GM18526 (cell line): ENCODE results near the gene MS4A18.

Experiments used
- POLR2A ChIP-seq: IDR thresholded peaks from 3 replicates; pipeline ENCODE4 v1.6.1; 2011; ENCODE audit not compliant: insufficient read length; ENCODE audit errors: extremely low read depth

MS4A18 gene

DNA sequence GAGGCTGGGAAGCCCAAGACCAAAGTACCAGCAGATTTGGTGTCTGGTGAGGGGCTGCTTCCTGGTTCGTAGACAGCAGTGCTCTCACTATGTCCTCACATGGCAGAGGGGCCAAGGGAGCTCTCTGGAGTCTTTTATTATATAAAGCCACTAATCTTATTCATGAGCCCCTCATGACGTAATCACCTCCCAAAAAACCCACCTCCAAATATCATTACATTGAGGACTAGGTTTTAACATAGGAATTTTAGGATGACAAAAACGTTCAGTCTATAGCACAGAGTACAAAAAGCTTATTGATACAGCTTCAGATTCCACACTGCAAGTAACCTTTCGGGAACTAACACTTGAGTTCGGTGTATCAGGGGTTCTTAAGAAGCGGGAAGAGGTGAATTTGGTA lies 4.1 kb upstream of the MS4A18 start:
- no peak for TF ChIP-seq POLR2A

DNA sequence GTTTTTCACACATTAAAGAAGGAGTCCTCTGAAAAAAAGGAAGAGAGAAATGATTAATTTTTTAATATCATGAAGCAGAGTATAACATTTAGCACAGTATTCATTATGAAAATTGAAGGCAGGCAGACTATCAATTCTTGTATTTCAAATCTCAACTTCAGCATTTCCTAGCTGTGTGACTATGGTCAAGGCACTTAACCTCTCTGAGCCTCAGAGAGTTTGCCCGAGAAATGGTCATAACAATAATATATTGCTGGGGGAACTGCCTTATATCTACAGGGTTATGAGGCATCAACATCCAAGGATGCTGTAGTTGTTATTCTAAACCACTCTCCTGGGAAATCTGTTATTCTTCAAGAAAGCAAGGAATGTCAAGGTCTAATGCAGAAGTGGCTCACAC lies 1.1 kb downstream of the MS4A18 start:
- no peak for TF ChIP-seq POLR2A

DNA sequence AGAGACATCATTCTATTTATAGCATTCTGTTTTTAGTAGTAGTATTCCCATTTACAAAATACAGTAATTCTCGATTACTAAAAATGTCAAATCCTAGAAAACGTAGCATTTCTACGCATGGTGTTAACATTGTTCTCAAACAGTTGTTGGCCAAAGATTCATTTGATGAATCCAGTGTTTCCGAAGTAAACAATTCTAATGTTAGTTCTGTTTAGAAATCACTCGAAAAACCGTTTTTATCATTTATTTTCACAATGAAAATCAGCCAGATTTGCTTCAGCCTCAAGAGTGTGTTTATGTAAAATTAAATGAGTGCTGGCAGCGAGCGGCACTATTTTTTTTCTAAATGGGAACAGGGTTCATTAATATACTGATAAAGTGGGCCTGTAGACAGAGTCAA lies 7.1 kb downstream of the MS4A18 start:
- no peak for TF ChIP-seq POLR2A

DNA sequence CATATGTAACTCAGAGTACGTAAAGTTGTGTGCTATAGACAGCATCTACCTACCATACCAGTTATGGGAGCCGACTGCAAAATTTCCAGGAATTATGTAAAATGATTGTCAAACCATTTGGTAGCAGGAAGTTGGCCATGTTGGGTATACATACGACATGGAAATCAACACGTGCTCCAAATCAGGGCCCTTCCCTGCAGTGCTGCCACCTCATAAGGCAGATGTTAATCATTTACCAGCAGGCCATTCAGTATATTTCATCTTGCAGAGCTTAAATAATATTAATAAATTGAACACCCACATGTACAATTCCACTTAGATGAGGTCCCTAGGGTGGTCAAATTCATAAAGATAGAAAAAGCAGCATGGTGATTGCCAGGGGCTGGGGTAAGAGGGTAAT lies 9.8 kb downstream of the MS4A18 start:
- TF ChIP-seq POLR2A, result no peak

DNA sequence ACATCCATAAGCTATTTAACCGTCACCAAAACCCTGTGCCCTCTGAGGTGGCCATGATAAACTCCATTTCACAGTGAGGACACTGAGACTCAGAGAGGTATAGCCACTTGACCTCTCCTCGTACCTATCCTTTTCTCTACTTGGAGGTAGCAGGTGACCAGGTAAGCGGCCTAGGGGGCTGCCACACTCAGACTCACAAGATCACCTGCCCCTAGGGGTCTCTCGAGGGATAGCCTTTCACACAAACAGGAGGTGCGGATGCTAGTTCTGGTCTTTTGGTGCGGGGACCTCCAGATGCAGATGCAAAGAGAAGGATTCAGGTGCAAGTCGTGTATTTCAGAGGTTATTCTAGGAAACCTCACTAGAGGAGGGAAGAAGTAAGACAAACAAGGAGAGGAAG lies 14.6 kb downstream of the MS4A18 start:
- no peak for TF ChIP-seq POLR2A

DNA sequence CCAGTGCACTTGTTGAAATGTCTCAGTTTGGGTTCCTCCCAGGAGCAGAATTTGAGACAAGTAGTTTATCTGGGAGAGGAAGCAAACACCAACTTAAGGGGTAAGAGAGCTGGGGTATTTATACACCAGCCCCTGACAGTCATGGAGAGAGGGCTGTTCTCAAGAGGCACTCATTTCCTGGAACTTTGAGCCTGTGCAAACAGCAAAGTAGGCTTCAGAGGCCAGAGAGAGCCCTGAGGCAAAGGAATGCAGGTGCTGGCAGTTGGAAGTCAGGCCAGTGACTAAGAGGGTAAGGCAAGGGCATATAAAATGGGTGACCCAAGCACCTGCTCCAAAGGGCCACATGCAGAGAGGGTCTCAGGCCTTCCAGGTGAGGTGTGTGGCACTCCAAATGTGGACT lies 16.1 kb downstream of the MS4A18 start:
- TF ChIP-seq POLR2A, result no peak

DNA sequence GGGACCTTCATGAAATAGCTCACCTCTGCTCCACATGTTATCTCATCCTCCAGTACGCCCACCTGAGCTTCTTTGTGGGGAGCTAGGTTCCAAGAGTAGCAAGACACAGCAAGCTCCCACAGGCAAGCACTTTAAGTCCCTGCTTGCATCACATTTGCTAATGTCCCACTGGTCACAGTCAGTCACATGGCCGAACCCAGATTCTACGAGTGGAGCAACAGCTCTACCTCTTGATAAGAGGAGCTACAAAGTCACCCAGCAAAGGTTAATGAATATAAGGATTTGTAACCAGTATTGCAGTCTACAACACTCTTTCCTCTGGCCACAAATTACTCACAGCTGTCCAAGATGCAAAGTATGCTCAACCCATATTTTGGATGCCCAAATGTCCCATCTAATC lies 16.9 kb downstream of the MS4A18 start:
- TF ChIP-seq POLR2A, result no peak

DNA sequence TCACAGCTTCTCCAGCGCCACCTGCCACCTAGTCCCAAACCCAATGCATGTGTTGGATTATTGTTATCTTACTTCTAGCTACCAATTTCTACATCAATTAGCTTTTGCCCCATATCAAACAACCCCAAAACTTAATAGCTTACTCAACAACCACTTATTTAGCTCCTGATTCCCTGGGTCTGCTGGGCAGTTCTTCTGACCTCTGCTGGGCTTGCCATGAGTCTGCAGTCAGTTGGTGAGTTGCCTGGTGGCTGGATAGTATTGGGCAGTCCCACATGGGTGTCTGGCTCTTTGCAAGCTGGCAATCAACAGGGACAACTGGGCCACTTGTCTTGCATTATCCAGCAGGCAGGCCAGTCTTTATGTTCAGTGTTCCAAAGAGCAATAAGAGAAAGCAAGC lies 18.5 kb downstream of the MS4A18 start:
- no peak for TF ChIP-seq POLR2A

DNA sequence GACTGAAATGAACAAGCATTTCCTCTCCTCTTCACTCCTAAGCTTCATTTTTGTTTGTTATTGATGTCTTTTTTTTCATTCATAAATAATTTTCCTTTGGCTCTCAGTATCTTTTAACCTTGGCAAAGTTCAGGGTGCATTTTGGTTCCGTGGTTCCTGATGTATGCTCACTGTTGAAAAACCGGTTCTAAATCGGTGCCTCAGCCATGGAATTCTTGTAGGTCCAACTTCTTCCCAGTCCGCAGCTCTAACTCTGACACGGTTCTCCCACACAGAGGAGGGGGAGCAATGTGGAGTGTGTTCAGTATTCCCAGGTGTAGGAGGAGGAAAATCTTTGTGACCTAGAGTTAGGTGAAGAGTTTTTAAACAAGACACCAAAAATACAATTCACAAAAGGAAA lies 19.6 kb downstream of the MS4A18 start:
- no peak for TF ChIP-seq POLR2A

DNA sequence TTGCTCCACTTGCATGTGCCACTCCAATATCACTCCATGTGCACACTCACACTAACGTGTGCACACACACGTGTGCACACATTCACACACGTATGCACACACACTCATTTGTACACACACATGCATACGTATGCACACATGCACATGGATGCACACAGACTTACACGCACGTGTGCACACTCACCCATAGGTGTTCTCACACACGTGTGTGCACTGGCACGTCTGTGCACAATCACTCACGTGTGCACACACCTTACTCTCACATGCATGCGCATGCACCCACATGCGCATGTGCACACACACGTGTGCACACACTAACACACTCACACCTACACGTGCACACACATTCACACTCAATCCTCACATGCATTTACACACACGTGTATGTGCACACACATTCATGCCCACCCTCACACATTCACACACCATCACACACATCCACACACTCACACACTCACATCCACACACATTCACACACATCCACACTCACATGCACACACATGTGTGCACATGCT lies 22.9 kb downstream of the MS4A18 start:
- TF ChIP-seq POLR2A, result no peak

DNA sequence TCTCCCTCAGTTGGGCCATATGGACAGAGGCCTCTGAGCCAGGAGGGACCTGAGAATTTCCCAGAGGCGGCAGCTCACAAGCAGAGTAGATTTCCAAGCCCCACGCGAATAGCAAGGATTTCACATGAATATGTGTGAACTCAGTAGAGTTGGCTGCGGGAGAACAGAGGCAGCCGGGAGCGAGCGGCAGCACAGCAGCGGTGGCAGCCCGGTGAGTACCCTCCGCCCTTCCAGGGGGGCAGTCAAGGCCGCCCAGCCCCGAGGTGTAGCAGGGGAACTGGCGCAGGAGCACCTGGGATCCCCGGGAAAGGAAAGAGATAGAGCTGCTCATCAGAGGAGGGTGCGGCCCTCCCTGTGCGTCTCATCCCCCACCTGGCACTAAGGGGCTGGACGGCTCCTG lies 23.7 kb downstream of the MS4A18 start:
- no peak for TF ChIP-seq POLR2A

DNA sequence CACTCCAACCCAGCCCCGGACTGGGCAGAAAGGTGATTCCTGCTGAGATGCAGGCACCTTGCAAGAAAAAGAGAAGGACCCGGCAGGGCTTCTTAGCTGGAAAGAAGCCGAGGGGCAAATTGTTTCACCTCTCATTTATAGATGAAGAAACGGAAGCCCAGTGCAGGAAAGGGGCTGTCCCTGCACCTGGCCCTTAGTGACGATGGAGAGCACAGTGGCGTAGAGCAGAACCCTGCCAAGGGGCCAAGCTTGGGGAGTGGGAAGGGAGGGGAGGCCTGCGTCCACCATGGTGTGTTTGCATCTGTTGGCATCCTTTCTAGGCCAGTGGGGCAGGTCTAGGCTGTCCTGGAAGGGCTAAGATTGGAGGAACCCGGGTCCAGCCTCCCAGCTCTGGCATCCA lies 24.3 kb downstream of the MS4A18 start:
- no peak for TF ChIP-seq POLR2A

DNA sequence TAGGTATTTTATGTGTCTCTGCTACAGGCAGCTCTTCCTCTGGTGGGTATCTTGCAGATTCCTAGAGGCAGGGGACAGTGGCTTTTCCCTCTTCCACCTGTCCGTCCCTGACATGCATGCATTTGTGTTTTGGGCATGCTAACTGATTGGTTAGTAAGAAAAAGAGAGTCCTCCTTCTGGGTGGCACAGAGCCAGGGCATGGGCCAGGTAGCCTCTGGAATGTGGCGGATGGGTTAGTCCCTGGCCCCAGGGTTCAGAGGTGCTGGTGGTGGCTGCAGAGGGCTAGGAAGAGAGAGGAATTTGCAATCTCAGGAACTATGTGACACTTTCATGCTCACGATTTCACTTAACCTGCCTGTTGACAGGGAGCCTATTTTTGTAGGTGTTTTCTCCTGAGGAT lies 26.4 kb downstream of the MS4A18 start:
- no peak for TF ChIP-seq POLR2A

DNA sequence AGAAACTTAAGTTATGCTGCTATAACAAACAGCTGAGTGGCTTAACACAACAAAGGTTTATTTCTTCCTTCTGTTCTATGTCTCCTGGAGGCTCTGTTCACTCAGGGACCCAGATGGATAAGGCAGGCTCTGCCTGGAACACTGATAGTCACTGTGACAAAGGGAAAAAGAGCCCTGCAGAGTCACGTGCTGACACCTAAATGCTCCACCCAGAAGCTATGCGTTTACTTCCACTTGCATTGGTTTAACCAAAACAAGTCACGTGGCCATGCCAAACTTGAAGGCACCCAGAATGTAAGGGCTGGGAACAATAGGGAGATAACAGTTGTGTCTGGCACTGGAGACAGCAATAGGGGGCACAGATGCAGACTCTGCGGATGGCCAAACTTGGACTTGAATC lies 28.8 kb downstream of the MS4A18 start:
- TF ChIP-seq POLR2A, result no peak

DNA sequence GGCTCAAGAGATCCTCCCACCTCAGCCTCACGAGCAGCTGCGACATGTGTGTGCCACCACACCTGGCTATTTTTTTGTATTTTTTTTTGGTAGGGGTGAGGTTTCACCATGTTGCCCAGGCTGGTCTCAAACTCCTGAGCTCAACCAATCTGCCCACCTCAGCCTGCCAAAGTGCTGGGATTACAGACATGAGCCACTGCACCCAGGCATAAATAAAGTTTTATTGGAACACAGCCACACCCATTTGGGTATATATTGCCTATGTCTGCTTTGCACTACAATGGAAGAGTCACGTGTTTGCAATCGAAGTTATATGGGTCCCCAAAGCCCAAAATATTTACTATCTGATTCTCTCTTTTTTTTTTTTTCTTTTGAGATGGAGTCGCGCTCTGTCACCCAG lies 30.4 kb downstream of the MS4A18 start:
- TF ChIP-seq POLR2A, result no peak

DNA sequence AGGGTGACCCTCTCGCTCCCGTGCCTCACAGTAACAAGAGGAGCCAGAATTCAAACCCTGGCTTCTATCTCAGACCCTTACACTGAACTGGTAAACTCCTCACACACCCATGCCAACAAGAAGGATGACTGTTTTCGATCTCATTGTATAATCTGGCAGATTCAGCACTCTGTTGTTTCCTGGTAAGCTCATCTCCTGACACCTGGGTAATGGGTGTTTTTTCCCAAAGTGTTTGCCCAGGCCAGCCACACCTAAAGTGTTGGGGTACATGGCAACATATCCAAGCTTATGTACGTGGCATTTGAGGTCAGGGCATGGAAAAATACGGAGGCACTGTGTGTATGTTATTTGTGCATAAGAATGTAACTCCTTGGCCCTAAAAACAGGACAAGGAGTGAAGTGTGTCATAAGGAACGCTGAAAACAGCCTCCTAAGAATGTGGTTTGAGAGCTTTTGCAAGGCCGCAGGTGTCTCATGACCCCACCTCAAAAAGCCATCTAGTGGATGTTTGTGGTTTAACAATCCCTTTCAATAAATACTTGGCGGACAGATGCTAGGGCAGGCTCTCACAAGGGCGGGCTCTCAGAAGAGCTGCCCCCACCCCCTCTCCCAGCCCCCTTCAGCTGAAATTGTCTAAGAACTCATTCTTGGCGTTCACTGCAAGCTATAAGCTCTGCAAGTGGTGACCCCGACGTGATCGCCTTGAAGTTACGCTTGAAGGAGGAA lies 31.9 kb downstream of the MS4A18 start, which contains the start of gene MS4A15:
TSS of gene MS4A15 (plus strand) at position 561 of the 726 bp plus-strand sequence. CDS start 6,867 bp downstream, outside the sequence.
- no peak for TF ChIP-seq POLR2A

DNA sequence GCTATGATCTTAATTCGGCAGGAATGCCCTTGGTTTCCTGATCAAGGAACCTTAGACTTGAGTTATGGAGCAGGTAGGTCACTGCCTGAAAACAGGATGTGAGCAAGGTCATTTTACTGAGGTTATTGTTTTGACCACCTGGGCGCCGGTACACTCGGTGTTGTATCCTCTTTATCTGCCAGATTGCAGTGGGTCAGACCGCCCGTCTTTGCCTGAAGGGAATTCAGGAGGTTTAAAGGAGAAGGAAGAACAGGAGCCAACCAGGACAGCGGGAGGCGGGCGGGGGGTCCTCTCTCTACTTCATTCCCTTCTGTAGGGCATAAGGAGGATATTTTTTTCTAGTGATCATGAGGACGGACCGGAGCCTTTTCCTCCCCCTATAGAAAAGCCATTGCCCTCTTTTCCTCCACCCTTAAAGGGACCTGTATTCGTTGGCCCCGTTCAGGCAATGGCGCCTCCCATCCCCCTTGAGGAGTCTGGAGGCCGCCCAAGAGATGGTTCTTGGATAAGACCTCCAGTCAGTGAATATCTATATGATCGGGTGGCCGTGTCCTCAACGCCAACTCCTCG lies 32.8 kb downstream of the MS4A18 start:
- no peak for TF ChIP-seq POLR2A
